Stimulated activated CD4-positive, alpha-beta T cell treated with anti-CD3 and anti-CD28 coated beads, Interleukin-4, amount 100 ng/mL, for 4 hours (primary cell): Measurements from ENCODE around the gene EDRF1.

Source experiments
- DNase-seq, 2 experiments: peaks; one replicate each; pipeline ENCODE4 v3.0.0-alpha.2; 2020

EDRF1 gene

DNA sequence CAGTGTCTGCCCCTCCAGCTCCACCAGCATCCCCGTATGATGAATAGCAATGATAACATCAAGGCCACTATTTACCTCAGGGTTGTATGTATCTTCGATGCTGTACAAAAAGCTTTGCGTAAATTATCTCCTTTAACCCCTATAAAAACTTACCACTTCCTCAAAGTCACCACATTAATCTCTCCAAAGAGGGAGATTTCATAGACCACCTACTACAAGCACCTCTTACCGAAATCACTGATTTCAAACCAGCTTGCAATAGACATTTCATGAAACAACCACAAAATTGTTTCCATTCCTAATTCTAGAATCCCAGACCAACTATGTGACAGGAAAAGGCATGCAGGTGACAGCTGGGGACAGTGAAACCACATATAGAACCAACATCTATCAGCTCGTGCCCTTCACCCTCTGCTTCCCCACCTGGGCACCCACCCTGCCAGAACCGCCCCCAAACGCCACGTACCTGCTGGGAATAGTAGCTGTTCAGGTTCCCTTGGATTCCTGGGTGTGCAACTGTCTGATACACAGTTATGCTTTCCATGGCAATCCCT is 76.2 kb downstream of the EDRF1 start:
- no peak for DNase-seq

DNA sequence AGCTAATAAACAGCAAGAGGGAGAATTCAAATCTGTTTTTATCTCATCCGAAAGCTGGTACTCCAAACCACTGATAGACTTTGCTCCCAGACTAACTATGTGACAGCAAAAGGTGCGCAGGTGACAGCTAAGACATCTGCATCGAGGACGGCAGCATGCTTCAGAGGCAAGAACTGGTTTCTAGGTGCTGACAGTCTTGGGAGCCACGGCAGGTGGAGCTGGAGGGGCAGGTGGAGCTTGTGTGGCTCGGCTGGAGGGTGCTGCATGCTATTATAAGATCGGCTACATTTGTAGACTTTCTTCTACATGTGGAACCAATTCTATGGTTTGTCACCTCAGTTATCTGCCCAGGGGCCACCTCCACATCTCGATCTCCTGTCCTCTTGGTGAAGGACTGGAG is 77.9 kb downstream of the EDRF1 start:
- no peak for DNase-seq

DNA sequence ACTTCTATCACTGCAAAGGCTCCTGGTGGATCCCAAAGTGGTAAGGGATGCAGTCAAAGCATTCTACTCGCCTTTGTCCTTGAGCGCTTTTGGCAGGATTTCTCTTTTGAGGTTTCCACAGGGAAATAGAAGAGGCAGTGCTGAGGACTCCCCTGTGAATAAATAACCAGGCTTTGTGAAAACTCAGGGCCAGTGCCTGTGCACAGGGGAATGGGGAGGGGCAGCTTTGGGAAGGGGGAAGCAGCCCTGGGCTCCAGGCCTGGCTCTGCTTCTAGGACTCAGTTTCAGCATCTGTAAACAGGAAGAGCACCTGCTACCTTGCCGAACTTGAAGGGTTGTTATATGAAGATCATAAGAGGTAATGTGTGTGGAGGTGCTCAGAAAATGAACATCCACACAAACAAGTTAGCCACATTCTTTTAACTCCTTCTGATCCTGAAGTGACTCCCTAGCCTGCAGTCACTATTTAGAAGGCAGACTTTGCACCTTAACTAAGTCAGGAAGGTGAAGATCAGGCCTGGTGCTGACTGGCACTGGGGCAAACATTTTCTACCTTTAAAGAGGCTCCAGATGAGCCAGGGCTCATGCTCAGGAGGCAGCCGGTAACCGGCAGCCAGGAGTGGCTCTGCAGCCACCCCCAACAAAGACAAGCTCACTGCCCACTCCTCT is 78.6 kb downstream of the EDRF1 start:
- DNase-seq: no peak

DNA sequence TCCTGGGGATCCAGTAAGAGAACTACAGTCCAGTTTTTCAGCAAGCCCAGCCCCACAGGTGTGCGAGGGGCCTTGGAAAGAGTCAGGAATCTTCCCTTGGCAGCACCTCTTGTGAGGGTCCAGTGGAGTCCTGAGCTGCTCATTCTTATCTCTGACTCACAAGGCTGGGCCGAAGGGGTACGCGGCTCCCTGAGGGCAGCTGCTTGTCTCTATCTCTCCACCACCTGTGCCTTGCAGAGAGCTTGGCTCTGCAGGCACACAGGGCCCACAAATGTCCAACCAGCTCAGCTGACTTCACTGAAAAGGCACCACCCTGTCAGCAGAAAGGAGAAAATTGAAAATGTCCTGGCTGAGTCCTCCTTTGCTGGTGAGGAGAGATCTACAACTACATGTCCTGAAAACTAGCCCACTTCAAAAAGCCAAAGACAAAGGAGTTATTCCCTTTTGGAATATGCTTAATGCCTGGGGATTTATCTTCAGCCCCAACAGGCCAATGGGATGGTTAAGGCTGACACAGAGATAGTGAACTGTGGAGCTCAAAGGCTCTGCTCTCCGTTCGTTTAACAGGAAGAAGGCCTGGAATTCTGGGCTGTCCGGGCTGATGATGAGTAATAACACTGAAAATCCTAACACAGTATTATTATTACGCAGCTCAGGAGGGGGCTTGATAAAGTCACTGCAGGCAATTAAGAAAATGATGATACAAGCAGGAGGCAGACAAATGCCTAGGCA is 80.1 kb downstream of the EDRF1 start:
- no peak for DNase-seq

DNA sequence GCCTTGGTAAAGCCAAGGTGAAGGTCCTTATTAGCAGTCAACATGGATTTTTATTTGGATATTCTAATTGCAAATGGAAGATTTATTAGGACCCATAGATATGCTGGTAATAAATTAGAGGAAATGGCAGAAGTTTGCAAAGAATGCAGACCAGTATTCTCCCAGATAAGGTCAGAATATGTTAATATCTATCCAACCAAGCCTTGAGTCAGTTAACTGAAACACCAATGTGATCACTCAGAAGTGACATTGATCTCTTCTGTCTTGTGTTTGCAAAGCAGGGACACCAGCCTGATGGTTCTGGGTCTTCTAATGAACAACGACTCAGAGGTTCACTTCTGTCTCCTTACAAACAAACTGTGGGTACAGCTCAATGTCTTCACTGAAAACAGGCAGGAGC is 82.1 kb downstream of the EDRF1 start:
- DNase-seq: no peak

DNA sequence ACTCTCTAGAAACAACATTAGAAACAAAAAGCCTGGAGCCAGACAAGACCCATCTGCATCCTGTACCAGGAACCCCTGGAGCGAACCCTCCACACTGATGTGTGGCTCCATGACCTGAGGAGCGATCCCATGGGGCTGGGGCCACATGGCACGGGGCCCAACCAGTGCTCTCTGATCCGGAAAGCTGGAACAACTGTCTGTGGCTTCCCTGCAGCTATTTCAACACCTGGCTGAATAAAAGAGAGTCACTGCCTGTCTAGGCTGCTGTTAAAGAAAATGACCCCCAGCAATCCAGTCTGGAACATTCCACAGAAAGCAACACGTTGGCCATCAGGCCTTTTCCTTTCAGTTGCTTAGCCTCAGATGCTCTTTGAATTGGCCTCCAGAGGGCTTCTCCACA is 82.6 kb downstream of the EDRF1 start:
- DNase-seq: no peak

DNA sequence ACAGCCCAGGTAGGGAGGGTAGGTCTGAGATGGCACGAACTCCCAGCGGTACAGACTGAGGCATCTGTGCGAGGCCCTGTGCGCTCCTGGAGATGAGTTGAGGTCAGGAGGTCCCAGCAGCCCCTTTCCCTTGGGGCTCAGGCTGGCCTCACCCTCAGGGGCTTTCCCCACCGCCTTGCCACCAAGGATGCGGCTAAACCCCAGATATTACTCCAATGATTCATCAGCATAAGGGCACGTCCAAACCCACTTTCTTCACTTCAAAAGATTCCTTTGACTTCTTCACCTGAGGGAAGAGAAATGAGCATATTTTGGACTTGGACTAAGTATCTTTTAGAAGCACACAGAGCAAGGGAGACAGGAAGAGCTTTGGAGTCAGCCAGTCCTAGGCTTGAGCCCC is 83.2 kb downstream of the EDRF1 start:
- no peak for DNase-seq

DNA sequence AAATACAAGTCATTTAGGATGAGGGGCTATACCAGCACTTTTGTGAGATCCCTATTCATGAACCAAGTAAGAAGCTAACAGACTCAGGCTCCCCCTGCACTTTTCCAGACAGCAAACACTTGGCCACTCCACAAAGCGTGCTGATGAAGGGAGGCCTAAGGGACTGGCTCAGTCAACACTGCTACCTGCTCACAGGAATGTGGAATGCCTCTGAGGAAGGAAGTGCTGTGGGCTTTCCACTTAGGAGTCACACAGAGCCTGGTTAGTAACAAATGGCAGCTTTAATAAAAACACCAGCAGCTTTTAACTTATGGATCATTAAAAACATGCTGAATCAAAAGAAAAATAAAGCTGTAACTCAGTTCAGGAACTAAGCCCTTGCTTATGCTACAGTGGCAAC is 88.5 kb downstream of the EDRF1 start:
- DNase-seq: no peak

DNA sequence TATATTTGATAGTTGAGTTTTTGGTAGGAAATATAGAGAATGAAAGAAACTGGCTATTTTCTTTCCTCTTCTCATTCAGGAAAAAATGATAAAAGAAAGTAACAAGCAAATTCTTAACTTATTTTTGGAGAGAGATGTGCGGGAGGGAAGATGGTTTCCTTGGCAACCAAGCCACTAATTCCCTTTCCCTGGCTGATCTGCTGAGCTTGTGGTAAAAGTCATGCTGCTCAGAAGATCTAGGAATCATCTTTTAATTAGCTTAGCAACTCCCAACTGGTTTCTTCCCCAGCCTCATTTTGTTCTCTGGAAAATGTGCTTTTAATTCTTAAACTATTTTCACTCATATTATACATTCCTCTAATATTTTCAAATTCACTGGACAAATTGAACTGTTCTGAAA is 91.7 kb downstream of the EDRF1 start:
- no peak for DNase-seq

DNA sequence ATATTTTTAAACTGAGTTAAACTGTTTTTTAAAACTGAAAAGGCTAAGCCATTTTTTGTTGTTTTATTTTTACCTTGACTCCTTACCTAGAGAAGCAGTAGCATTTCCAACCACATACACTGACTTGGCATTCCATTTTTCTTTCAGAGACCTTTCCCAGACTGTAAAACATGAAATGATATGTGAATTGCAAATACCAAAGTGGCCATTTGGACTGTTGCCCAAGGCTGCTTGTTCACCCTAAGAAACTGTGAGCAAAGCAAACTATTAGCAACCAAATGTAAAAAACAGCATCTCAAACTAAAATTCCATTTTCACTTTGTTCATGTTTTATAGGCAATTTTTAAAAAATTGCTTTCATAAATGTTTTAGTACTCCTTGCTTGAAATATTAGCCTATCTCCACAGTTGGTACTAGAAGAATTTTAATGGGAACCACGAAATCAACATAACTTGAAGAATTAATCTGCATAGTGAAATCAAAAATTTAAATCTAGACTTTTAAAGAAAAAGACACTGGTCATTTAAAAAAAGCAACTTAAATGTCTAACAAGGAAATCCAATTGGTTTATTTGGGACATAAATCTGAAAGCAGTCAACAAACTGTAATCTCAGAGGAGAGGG is 92.7 kb downstream of the EDRF1 start:
- DNase-seq: no peak
